Measurements from ENCODE around the gene GIMAP2. TPM values are rescaled to one million over a fixed set of nuclear protein-coding genes. Genes with fewer than 3 reads are reported as not detected.

GIMAP2 gene
- total and polyA plus RNA-seq, 2 donors (not counting 1 experiment from before 2014, with no cell fraction given): 1.4 to 13.9 TPM

DNA sequence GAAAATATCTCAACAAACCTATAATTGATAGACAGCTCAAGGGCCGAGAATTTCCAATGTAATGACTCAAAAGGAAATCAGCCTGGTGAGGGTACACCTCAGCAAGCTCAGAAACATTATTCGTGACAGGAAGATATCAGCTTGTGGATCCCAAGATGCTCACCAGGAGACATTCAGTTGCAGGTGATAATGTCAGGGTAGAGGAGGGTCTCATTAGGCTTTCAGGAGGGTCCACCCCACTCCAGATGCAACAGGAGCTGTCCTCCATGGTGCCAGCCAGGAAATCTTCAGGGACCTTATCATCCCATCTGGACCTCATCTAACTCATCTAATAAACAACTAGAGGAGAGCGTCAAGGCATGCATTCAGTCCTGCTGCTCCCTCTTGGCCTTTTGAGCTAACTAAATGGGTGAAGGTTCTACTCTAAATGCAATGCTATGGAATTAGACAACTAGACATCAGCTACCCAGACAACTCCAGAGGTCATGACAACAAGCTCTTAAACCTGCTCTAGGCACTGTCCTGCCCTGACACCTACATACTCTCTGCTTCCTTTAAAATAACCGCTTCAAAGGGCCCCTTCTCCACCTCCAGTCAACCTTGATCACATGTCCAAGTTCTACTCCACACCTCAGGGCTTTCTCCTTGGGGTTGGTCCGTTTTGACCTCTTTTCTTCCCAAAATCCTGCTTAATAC lies 47.4 kb downstream of the GIMAP2 start:
- Histone ChIP-seq H3K79me2 (ENCODE audit: control insufficient read depth, insufficient read depth, low read length) (no peaks in the 10 kb centered on the region), H3K4me2 (ENCODE audit: extremely low read depth, insufficient read depth, low read length) (no peak overlapping the region), H3K27me3 (ENCODE audit: control insufficient read depth, insufficient read depth, low read length) (no peaks in the 10 kb centered on the region), H3K27ac (ENCODE audit: insufficient read depth, low read length) (no peak overlapping the region), H2AFZ (ENCODE audit: low read length) (no peak overlapping the region), H3K9me3 (ENCODE audit: control insufficient read depth, insufficient read depth, low read depth, low read length) (no peaks in the 10 kb centered on the region), H3K36me3 (ENCODE audit: control insufficient read depth, insufficient read depth, low read length) (no peaks in the 10 kb centered on the region), H3K4me3 (replicated peaks in 1 of 4; ENCODE audit: control extremely low read depth in 1 of 4, insufficient read depth in 1 of 4, low read depth in 3 of 4, low read length in 4 of 4) (no peak overlapping the region), H3K9ac (ENCODE audit: insufficient read depth, low read length) (no peak overlapping the region), H4K20me1 (ENCODE audit: control insufficient read depth, extremely low read depth, insufficient read depth, low read length) (no peaks in the 10 kb centered on the region), H3K4me1 (ENCODE audit: control insufficient read depth, extremely low read depth, insufficient read depth, low read length) (no peaks in the 10 kb centered on the region)
- no peak for DNase-seq (ENCODE audit: low read depth in 2 of 2)
- no peak for TF ChIP-seq EZH2 (IDR thresholded peaks at IDR 0.05; ENCODE audit: low read length, missing control alignments)
- TF ChIP-seq, protein P1, sequence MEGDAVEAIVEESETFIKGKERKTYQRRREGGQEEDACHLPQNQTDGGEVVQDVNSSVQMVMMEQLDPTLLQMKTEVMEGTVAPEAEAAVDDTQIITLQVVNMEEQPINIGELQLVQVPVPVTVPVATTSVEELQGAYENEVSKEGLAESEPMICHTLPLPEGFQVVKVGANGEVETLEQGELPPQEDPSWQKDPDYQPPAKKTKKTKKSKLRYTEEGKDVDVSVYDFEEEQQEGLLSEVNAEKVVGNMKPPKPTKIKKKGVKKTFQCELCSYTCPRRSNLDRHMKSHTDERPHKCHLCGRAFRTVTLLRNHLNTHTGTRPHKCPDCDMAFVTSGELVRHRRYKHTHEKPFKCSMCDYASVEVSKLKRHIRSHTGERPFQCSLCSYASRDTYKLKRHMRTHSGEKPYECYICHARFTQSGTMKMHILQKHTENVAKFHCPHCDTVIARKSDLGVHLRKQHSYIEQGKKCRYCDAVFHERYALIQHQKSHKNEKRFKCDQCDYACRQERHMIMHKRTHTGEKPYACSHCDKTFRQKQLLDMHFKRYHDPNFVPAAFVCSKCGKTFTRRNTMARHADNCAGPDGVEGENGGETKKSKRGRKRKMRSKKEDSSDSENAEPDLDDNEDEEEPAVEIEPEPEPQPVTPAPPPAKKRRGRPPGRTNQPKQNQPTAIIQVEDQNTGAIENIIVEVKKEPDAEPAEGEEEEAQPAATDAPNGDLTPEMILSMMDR (conservative IDR thresholded peaks at IDR 0.05 in 1 of 2, IDR thresholded peaks at IDR 0.05 in 1 of 2; ENCODE audit: low read depth in 1 of 2, low read length in 2 of 2): no peak

DNA sequence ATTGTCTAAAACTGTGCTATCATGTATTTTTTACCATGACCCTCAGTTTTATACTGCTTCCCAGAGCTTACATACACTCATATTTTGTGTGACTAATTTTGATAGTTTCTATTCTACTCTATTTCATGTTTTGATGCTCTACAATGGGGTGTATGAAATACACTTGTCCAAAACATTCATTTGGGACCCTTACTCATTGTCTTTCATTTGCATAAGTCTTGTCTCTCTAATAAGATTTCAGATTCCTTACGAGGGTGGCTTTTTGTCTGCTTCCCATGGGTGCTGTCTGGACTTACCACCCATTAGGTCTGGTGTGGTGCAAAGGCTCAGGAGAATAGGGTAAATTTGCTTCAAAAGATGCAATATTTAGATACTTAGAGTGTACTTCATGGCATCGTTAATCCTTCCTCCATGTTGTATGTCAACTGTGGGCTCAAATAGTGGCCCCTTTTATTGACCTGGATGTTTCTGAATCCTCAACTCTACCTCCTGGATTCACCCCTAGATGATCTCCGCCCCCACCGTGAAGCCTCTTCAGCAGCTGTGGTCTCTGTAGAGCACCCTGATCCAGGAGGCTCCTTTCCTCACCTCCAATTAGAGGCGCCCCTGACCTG lies 48.1 kb downstream of the GIMAP2 start:
- Histone ChIP-seq H3K4me2 (ENCODE audit: extremely low read depth, insufficient read depth, low read length) (no peak overlapping the region), H3K4me3 (replicated peaks in 1 of 4; ENCODE audit: control extremely low read depth in 1 of 4, insufficient read depth in 1 of 4, low read depth in 3 of 4, low read length in 4 of 4) (no peak overlapping the region), H3K79me2 (ENCODE audit: control insufficient read depth, insufficient read depth, low read length) (no peaks in the 10 kb centered on the region), H3K36me3 (ENCODE audit: control insufficient read depth, insufficient read depth, low read length) (no peaks in the 10 kb centered on the region), H4K20me1 (ENCODE audit: control insufficient read depth, extremely low read depth, insufficient read depth, low read length) (no peaks in the 10 kb centered on the region), H3K9ac (ENCODE audit: insufficient read depth, low read length) (no peak overlapping the region), H2AFZ (ENCODE audit: low read length) (no peak overlapping the region), H3K4me1 (ENCODE audit: control insufficient read depth, extremely low read depth, insufficient read depth, low read length) (no peaks in the 10 kb centered on the region), H3K27ac (ENCODE audit: insufficient read depth, low read length) (no peak overlapping the region), H3K27me3 (ENCODE audit: control insufficient read depth, insufficient read depth, low read length) (no peaks in the 10 kb centered on the region), H3K9me3 (ENCODE audit: control insufficient read depth, insufficient read depth, low read depth, low read length) (no peaks in the 10 kb centered on the region)
- TF ChIP-seq, protein P1 (conservative IDR thresholded peaks at IDR 0.05 in 1 of 2, IDR thresholded peaks at IDR 0.05 in 1 of 2; ENCODE audit: low read depth in 1 of 2, low read length in 2 of 2): no peak
- TF ChIP-seq EZH2 (IDR thresholded peaks at IDR 0.05; ENCODE audit: low read length, missing control alignments): no peak
- no peak for DNase-seq (ENCODE audit: low read depth in 2 of 2)

DNA sequence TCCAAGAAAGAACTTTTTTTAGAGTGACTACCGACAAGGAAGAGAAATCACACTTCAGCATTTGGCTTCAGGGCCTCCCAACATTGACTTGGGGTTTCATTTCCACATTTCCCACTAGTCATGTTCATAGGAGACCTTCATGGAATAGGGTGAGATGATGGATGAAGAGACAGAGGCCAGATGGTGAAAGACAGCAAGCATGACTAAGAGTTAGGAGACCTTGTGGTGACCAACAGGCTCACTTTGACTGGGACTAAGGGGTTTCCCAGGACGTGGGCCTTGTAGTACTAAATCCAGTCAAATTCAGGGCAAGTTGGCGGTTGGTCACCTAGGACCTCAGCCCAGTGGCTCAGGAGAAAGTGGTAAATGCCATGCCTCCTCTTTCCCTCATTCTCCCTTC lies 48.7 kb downstream of the GIMAP2 start:
- TF ChIP-seq, protein P1 (conservative IDR thresholded peaks at IDR 0.05 in 1 of 2, IDR thresholded peaks at IDR 0.05 in 1 of 2; ENCODE audit: low read depth in 1 of 2, low read length in 2 of 2): no peak
- no peak for TF ChIP-seq EZH2 (IDR thresholded peaks at IDR 0.05; ENCODE audit: low read length, missing control alignments)
- Histone ChIP-seq H4K20me1 (ENCODE audit: control insufficient read depth, extremely low read depth, insufficient read depth, low read length) (no peaks in the 10 kb centered on the region), H3K9ac (ENCODE audit: insufficient read depth, low read length) (no peak overlapping the region), H3K36me3 (ENCODE audit: control insufficient read depth, insufficient read depth, low read length) (no peaks in the 10 kb centered on the region), H3K27ac (ENCODE audit: insufficient read depth, low read length) (no peak overlapping the region), H3K4me1 (ENCODE audit: control insufficient read depth, extremely low read depth, insufficient read depth, low read length) (no peaks in the 10 kb centered on the region), H3K9me3 (ENCODE audit: control insufficient read depth, insufficient read depth, low read depth, low read length) (no peaks in the 10 kb centered on the region), H2AFZ (ENCODE audit: low read length) (no peak overlapping the region), H3K79me2 (ENCODE audit: control insufficient read depth, insufficient read depth, low read length) (no peaks in the 10 kb centered on the region), H3K4me2 (ENCODE audit: extremely low read depth, insufficient read depth, low read length) (no peak overlapping the region), H3K4me3 (replicated peaks in 1 of 4; ENCODE audit: control extremely low read depth in 1 of 4, insufficient read depth in 1 of 4, low read depth in 3 of 4, low read length in 4 of 4) (no peak overlapping the region), H3K27me3 (ENCODE audit: control insufficient read depth, insufficient read depth, low read length) (no peaks in the 10 kb centered on the region)
- DNase-seq (ENCODE audit: low read depth in 2 of 2): no peak

Measured in fibroblast of lung (primary cell).